ENCODE measurements around the gene IFITM5. TPM values are rescaled to one million over a fixed set of nuclear protein-coding genes. Genes with fewer than 3 reads are reported as not detected.
"Not testable (repeated sequence)": the region's sequence is repeated elsewhere in the genome, so short reads cannot be mapped to it uniquely, and the experiment has no call there.

Gene IFITM5
- total and polyA plus RNA-seq, 2 experiments from 2014 or later, result not detected

DNA sequence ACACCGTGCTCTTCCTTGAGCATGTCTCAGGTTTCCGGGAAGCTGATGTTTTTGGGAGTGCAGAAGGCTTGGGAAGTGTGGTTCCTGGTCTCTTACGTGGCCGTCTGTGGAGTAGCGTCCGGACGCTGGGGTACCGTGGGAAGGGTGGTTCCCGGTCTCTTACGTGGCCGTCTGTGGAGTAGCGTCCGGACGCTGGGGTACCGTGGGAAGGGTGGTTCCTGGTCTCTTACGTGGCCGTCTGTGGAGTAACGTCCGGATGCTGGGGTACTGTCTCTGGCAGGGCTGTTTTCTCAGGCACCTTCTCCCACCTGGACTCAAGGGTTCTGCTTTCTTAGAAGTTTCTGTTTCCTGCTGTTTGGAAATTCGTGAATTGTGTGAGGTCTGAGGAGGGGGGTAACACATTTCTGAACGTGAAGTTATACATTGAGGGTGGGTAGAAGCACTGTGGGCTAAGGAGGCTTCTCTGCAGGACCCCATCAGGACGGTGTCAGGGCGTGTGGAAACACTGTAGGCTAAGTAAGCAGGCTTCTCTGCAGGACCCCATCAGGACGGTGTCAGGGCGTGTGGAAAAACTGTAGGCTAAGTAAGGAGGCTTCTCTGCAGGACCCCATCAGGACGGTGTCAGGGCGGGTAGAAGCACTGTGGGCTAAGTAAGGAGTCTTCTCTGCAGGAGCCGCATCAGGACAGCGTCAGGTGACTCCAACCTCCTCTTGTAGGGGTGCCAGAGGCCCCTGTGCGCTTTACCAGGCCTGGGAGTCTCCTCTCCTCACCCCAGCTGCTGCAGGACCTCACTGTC, 26.7 kb upstream of the IFITM5 start:
- WGBS (ENCODE audit: low lambda C conversion rate, missing lambda C conversion rate), result 91% methylated on average over 30 of the region's 30 CpGs
- Histone ChIP-seq H3K4me3 (no peak overlapping the region), H3K27me3 (no peaks in the 10 kb centered on the region), H3K4me1 (ENCODE audit: insufficient read depth) (peaks cover 28% of the 10 kb centered on the region), H3K9me2 (replicated peaks; ENCODE audit: insufficient read depth) (no peaks in the 10 kb centered on the region), H3K79me2 (no peaks in the 10 kb centered on the region), H2AFZ (no peak overlapping the region), H3K4me2 (no peak overlapping the region), H3K9me3 (ENCODE audit: low read depth) (no peaks in the 10 kb centered on the region), H4K20me1 (ENCODE audit: insufficient read depth, poor library complexity, severe bottlenecking) (no peaks in the 10 kb centered on the region), H3K36me3 (replicated peaks; ENCODE audit: insufficient read depth, low read depth) (no peaks in the 10 kb centered on the region), H3K27ac (peak overlapping the region; percentile 86)
- no peak for DNase-seq (ENCODE audit: low spot score)
- TF ChIP-seq CTCF (IDR thresholded peaks at IDR 0.05; ENCODE audit: poor library complexity) (no peak), EZH2 (IDR thresholded peaks at IDR 0.05; ENCODE audit: borderline replicate concordance) (no peak), EZH2phosphoT487 (IDR thresholded peaks at IDR 0.05; ENCODE audit: low read depth, severe bottlenecking, unreplicated experiment) (no peak)

- not testable (repeated sequence) for H3K9me3 ChIP-seq (ENCODE audit: low read depth); H3K27me3 ChIP-seq; H4K20me1 ChIP-seq (ENCODE audit: insufficient read depth, poor library complexity, severe bottlenecking); H3K4me3 ChIP-seq; H3K9me2 ChIP-seq (replicated peaks; ENCODE audit: insufficient read depth); H3K79me2 ChIP-seq; DNase-seq (ENCODE audit: low spot score); H3K36me3 ChIP-seq (replicated peaks; ENCODE audit: insufficient read depth, low read depth)
- Histone ChIP-seq H3K27ac (peak overlapping the region; percentile 90), H3K4me2 (peak overlapping the region; percentile 64), H2AFZ (peak overlapping the region; percentile 73), H3K4me1 (ENCODE audit: insufficient read depth) (peaks cover 29% of the 10 kb centered on the region)
- WGBS (ENCODE audit: low lambda C conversion rate, missing lambda C conversion rate), result 52% methylated on average over 29 of the region's 34 CpGs
Observed at GRCh38 chr11:324593-325517, 25.5 kb upstream of the IFITM5 start.

DNA sequence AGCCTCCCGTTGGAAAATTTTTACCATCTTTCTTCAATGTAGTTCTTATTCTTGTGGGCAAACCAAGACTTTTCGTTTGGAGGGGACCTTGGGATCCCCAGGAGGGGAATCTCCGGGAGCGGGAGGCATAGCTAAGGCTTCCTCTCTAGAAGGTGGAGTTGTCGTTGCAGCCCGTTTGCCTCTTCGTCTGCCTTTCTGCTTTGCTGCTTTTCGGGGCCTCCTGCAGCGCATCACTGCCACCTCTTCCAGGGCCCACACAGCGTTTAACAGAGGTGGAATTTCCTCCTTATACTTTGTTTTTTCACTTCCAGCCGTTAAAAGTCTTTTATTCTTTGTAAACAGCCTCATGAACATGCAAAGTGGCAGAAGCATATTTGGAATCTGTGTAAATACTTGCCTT, 24.8 kb upstream of the IFITM5 start:
- H2AFZ ChIP-seq, result peak overlapping the region; percentile 73
- H3K79me2 ChIP-seq, result peaks cover 10% of the 10 kb centered on the region
- H3K36me3 ChIP-seq (replicated peaks; ENCODE audit: insufficient read depth, low read depth), result no peaks in the 10 kb centered on the region
- H3K4me3 ChIP-seq, result no peak overlapping the region
- no peaks in the 10 kb centered on the region for H3K9me3 ChIP-seq (ENCODE audit: low read depth)
- no peaks in the 10 kb centered on the region for H3K27me3 ChIP-seq
- no peak for TF ChIP-seq EZH2phosphoT487 (IDR thresholded peaks at IDR 0.05; ENCODE audit: low read depth, severe bottlenecking, unreplicated experiment)
- no peak for TF ChIP-seq EZH2 (IDR thresholded peaks at IDR 0.05; ENCODE audit: borderline replicate concordance)
- no peak for TF ChIP-seq CTCF (IDR thresholded peaks at IDR 0.05; ENCODE audit: poor library complexity)
- H4K20me1 ChIP-seq (ENCODE audit: insufficient read depth, poor library complexity, severe bottlenecking), result no peaks in the 10 kb centered on the region
- peak overlapping the region; percentile 64 for H3K4me2 ChIP-seq
- H3K4me1 ChIP-seq (ENCODE audit: insufficient read depth), result peaks cover 29% of the 10 kb centered on the region
- no peak for DNase-seq (ENCODE audit: low spot score)
- H3K9me2 ChIP-seq (replicated peaks; ENCODE audit: insufficient read depth), result no peaks in the 10 kb centered on the region
- 51% methylated on average over 11 of the region's 11 CpGs for WGBS (ENCODE audit: low lambda C conversion rate, missing lambda C conversion rate)
- H3K27ac ChIP-seq, result peak overlapping the region; percentile 90

GRCh38 chr11:319888-320273, 20.6 kb upstream of the IFITM5 start:
- Histone ChIP-seq H3K4me2 (peak overlapping the region; percentile 89), H3K79me2 (peaks cover 36% of the 10 kb centered on the region), H3K4me1 (ENCODE audit: insufficient read depth) (peaks cover 33% of the 10 kb centered on the region), H3K27ac (peak overlapping the region; percentile 100), H3K27me3 (peaks cover 14% of the 10 kb centered on the region), H3K4me3 (peak overlapping the region; percentile 17)
- not testable (repeated sequence) for H3K9me3 ChIP-seq (ENCODE audit: low read depth); H3K9me2 ChIP-seq (replicated peaks; ENCODE audit: insufficient read depth); H2AFZ ChIP-seq; H4K20me1 ChIP-seq (ENCODE audit: insufficient read depth, poor library complexity, severe bottlenecking); H3K36me3 ChIP-seq (replicated peaks; ENCODE audit: insufficient read depth, low read depth); DNase-seq (ENCODE audit: low spot score)
- WGBS (ENCODE audit: low lambda C conversion rate, missing lambda C conversion rate), result 0% methylated on average over 2 of the region's 10 CpGs

- not testable (repeated sequence) for DNase-seq (ENCODE audit: low spot score); H3K9me2 ChIP-seq (replicated peaks; ENCODE audit: insufficient read depth); H3K36me3 ChIP-seq (replicated peaks; ENCODE audit: insufficient read depth, low read depth); H3K9me3 ChIP-seq (ENCODE audit: low read depth); H4K20me1 ChIP-seq (ENCODE audit: insufficient read depth, poor library complexity, severe bottlenecking); H2AFZ ChIP-seq
- 14% methylated on average over 21 of the region's 29 CpGs for WGBS (ENCODE audit: low lambda C conversion rate, missing lambda C conversion rate)
- Histone ChIP-seq H3K79me2 (peaks cover 37% of the 10 kb centered on the region), H3K4me2 (peak overlapping the region; percentile 89), H3K4me3 (peak overlapping the region; percentile 17), H3K4me1 (ENCODE audit: insufficient read depth) (peaks cover 28% of the 10 kb centered on the region), H3K27ac (peak overlapping the region; percentile 100), H3K27me3 (peaks cover 14% of the 10 kb centered on the region)
Observed at GRCh38 chr11:319121-319887, 20.0 kb upstream of the IFITM5 start.
